ENCODE measurements around the gene COL5A3. TPM values are rescaled to one million over a fixed set of nuclear protein-coding genes. Genes with fewer than 3 reads are reported as not detected.

COL5A3 gene
- total RNA-seq, result under 0.01 and 0.64 TPM in 2 replicates

DNA sequence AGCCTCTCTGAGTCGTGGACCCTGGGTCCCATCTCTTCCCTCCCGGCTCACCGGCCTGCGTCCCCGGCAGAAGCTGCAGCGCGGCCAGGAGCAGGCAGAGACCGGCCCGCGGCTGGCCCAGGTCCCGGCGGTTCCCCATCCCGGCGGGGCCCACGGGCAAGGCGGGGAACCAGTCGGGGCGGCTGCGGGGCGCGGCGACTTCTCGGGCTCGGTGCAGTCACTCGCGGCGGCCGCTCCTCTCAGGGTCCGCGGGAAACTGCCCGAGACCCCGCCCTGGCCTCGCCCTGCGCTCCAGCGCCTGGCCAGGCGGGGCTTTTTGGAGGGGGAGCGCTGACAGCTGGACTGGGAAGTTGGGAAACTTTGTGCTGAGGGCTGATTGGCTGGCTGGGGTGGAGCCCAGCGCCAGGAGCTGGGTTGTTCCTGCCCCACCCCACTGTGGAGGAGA, at the start of gene COL5A3:
TSS of gene COL5A3 (minus strand) at position 258 of the 445 bp plus-strand sequence. CDS start at position 139, 119 bp downstream.

DNA sequence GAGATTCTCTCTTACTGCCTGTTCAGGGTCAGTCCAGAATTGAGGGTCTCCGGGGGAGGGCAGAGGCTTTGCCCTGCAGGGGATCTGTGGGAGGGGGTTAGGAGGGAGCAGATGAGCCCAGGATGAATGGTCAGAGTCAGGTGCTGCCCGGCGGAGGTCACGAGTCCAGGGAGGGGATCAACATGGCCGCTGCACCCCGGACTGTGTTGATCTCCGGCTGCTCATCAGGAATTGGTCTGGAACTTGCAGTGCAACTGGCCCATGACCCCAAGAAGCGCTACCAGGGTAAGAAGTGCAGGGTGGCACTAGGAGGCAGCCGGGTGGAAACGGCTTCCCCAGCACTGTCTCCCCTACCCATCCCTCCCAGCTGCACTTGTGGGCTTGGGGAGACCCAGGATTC, 3.0 kb upstream of the COL5A3 start, which contains the start of gene RDH8:
TSS of gene RDH8 (plus strand) at position 168 of the 400 bp plus-strand sequence. CDS start at position 183, 15 bp downstream.

DNA sequence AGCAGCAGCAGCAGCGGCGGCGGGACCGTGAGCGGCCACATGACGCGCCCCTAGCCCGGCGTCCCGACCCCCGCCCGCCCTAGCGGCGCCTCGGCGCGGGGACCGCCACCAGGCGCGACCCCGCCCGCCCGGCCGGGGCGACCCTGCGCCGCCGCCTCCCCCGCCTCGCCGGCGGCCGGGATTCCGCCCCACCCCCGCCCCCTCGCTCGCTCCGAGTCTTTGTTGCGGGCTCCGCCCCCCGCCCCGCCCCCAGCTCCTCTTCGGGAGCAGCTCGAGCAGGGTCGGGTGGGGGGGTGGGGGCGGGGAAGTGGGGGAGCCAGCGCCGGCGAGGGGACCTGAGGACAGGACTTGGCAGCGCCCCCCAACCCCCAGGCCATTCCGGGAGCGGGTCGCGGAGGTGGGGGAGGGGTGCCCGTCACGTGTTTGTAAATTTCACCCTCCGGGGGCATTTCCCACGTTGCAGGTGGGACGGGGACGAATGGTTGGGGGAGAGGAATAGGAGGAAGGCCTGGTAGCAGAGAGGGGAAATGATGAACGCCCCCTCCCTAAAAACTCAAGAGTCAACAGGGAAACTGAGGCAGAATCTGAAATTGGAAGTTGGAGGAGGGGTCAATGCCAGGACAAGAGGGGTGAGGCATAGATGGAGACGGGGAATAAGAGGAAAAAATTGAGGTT, 73.8 kb downstream of the COL5A3 start, which contains the start of gene OLFM2:
TSS of gene OLFM2 (minus strand) at position 190 of the 675 bp plus-strand sequence. CDS start at position 41, 149 bp downstream.

Other genes with a start within 250 kb of the COL5A3 start
- gene ZNF846, start 241.8 kb downstream of the COL5A3 start, total RNA-seq, result 6.8 and 14.2 TPM in 2 replicates
- gene FBXL12, start 191.4 kb downstream of the COL5A3 start, total RNA-seq, result 9.6 and 13.7 TPM in 2 replicates
- 112 and 255 TPM in 2 replicates for gene UBL5, start 182.6 kb downstream of the COL5A3 start, total RNA-seq
- 48.5 and 54.6 TPM in 2 replicates for gene PIN1, start 175.2 kb downstream of the COL5A3 start, total RNA-seq
- 1.7 and 20.1 TPM in 2 replicates for gene OLFM2, start 74.0 kb downstream of the COL5A3 start, total RNA-seq
- gene RDH8, start 3.0 kb upstream of the COL5A3 start, total RNA-seq, result not detected in 2 replicates
- 5.1 and 14.8 TPM in 2 replicates for gene SHFL, start 75.8 kb upstream of the COL5A3 start, total RNA-seq
- 0.14 and 0.34 TPM in 2 replicates for gene ANGPTL6, start 92.2 kb upstream of the COL5A3 start, total RNA-seq
- 63.2 and 67.8 TPM in 2 replicates for gene PPAN, start 95.9 kb upstream of the COL5A3 start, total RNA-seq
- gene P2RY11, start 101.2 kb upstream of the COL5A3 start, total RNA-seq, result 1.0 and 16.2 TPM in 2 replicates
- 184 and 190 TPM in 2 replicates for gene EIF3G, start 109.4 kb upstream of the COL5A3 start, total RNA-seq
- gene DNMT1, start 184.4 kb upstream of the COL5A3 start, total RNA-seq, result 10.9 and 27.7 TPM in 2 replicates
- 2.4 and 3.7 TPM in 2 replicates for gene S1PR2, start 220.8 kb upstream of the COL5A3 start, total RNA-seq
- gene MRPL4, start 241.7 kb upstream of the COL5A3 start, total RNA-seq, result 25.6 and 33.3 TPM in 2 replicates